IMR-90 (cell line): Measurements from ENCODE around the gene ACSL6. TPM values are rescaled to one million over a fixed set of nuclear protein-coding genes. Genes with fewer than 3 reads are reported as not detected.

Experiments used
- ATAC-seq: fragments of 200-7000 bp; cut with Tn5 transposase; 2 replicates; pipeline ENCODE4 v1.9.1; 2020; ENCODE audit warnings: low read depth, mild to moderate bottlenecking, moderate library complexity
- BruUV-seq: library from RNA; stranded (reverse); fragments of 400-500 nt; replicated peaks from 2 replicates; lab custom pipeline; 2021; lab: Mats Ljungman, UMichigan
- CTCF ChIA-PET: fragments of 300-600 bp; formaldehyde crosslinking; extraction: SDS; loops from one replicate; lab custom pipeline; 2021; ENCODE audit warnings: antibody characterized with exemption; lab: Yijun Ruan, JAX
- POLR2A ChIA-PET: fragments of 300-600 bp; sonication (Branson Sonifier 250); formaldehyde crosslinking; loops from one replicate; lab custom pipeline; 2022; ENCODE audit warnings: antibody characterized with exemption; ENCODE audit not compliant: unreplicated experiment; lab: Charles Lee
- DNase-seq: peaks from one replicate; pipeline ENCODE4 v3.0.0; 2013
- H2AFZ ChIP-seq: replicated peaks from 2 replicates; pipeline ENCODE3; 2013; ENCODE audit warnings: low read length, mild to moderate bottlenecking; ENCODE audit not compliant: poor library complexity
- H2AK5ac ChIP-seq: 2 replicates; pipeline ENCODE4 v1.6.1; 2013; ENCODE audit warnings: low read depth, low read length, inconsistent platforms
- H2AK9ac ChIP-seq: replicated peaks from 2 replicates; pipeline ENCODE3; 2013; ENCODE audit warnings: mild to moderate bottlenecking, low read depth, low read length, moderate library complexity; ENCODE audit not compliant: poor library complexity
- H2BK120ac ChIP-seq: 2 replicates; pipeline ENCODE4 v1.6.1; 2013; ENCODE audit warnings: low read depth, low read length, inconsistent platforms
- H2BK15ac ChIP-seq: 3 replicates; pipeline ENCODE4 v1.6.1; 2013; ENCODE audit warnings: low read depth, low read length, inconsistent platforms
- H2BK20ac ChIP-seq: 2 replicates; pipeline ENCODE4 v1.6.1; 2013; ENCODE audit warnings: low read depth, mild to moderate bottlenecking, inconsistent platforms, low read length, moderate library complexity
- H2BK5ac ChIP-seq: 2 replicates; pipeline ENCODE4 v1.6.1; 2013; ENCODE audit warnings: mild to moderate bottlenecking, low read depth, low read length, inconsistent platforms; ENCODE audit not compliant: poor library complexity, severe bottlenecking
- H3K14ac ChIP-seq: replicated peaks from 2 replicates; pipeline ENCODE4 v1.6.1; 2013; ENCODE audit warnings: low read depth, low read length, inconsistent platforms
- H3K18ac ChIP-seq: 2 replicates; pipeline ENCODE4 v1.6.1; 2013; ENCODE audit warnings: low read depth, low read length, control low read depth
- H3K23ac ChIP-seq: 2 replicates; pipeline ENCODE4 v1.6.1; 2013; ENCODE audit warnings: low read depth, low read length, inconsistent platforms
- H3K27ac ChIP-seq: 2 replicates; pipeline ENCODE4 v1.5.1; 2013; ENCODE audit warnings: mild to moderate bottlenecking, control low read depth, low read length; ENCODE audit not compliant: insufficient read depth
- H3K27me3 ChIP-seq: 2 replicates; pipeline ENCODE4 v1.6.1; 2013; ENCODE audit warnings: low read length; ENCODE audit not compliant: control insufficient read depth, insufficient read depth
- H3K36me3 ChIP-seq: 2 replicates; pipeline ENCODE4 v1.6.1; 2013; ENCODE audit warnings: low read length, mixed read lengths; ENCODE audit not compliant: control insufficient read depth, insufficient read depth
- H3K4ac ChIP-seq: 2 replicates; pipeline ENCODE4 v1.6.1; 2013; ENCODE audit warnings: low read depth, low read length, inconsistent platforms
- H3K4me1 ChIP-seq: 2 replicates; pipeline ENCODE4 v1.6.1; 2013; ENCODE audit warnings: low read length, mixed read lengths; ENCODE audit not compliant: control insufficient read depth, insufficient read depth
- H3K4me2 ChIP-seq: 2 replicates; pipeline ENCODE4 v1.6.1; 2013; ENCODE audit warnings: low read depth, mild to moderate bottlenecking, control low read depth, low read length, moderate library complexity
- H3K4me3 ChIP-seq: 2 replicates; pipeline ENCODE4 v1.5.1; 2013; ENCODE audit warnings: low read depth, mild to moderate bottlenecking, control low read depth, low read length, moderate library complexity; ENCODE audit not compliant: insufficient read depth
- H3K56ac ChIP-seq: 2 replicates; pipeline ENCODE4 v1.6.1; 2013; ENCODE audit warnings: low read length, inconsistent platforms; ENCODE audit not compliant: insufficient read depth; ENCODE audit errors: extremely low read depth
- H3K79me1 ChIP-seq, 2 experiments: 2 replicates each; pipeline ENCODE4 v1.6.1; 2013; ENCODE audit warnings: low read length in 2 of 2, inconsistent platforms in 1 of 2, low read depth in 1 of 2
- H3K9ac ChIP-seq: 2 replicates; pipeline ENCODE4 v1.6.1; 2013; ENCODE audit warnings: low read depth, low read length, control low read depth
- H3K9me1 ChIP-seq: 2 replicates; pipeline ENCODE4 v1.6.1; 2013; ENCODE audit warnings: low read length, inconsistent platforms; ENCODE audit not compliant: insufficient read depth
- H3K9me3 ChIP-seq: 2 replicates; pipeline ENCODE4 v1.6.1; 2013; ENCODE audit warnings: low read length; ENCODE audit not compliant: control insufficient read depth, insufficient read depth
- H4K20me1 ChIP-seq: 2 replicates; pipeline ENCODE4 v1.6.1; 2013; ENCODE audit warnings: low read length, inconsistent platforms; ENCODE audit not compliant: insufficient read depth
- H4K5ac ChIP-seq: 2 replicates; pipeline ENCODE4 v1.6.1; 2013; ENCODE audit warnings: mild to moderate bottlenecking, low read depth, low read length, control low read depth
- H4K8ac ChIP-seq, 2 experiments: 2 replicates each; pipeline ENCODE4 v1.6.1; 2013; ENCODE audit warnings: low read depth in 2 of 2, low read length in 2 of 2, control low read depth in 1 of 2, inconsistent platforms in 1 of 2
- H4K91ac ChIP-seq: 2 replicates; pipeline ENCODE4 v1.6.1; 2013; ENCODE audit warnings: low read depth, low read length, inconsistent platforms; ENCODE audit not compliant: insufficient read depth
- BHLHE40 ChIP-seq: fragments of 150-350 bp; IDR thresholded peaks from 2 replicates; pipeline ENCODE4 v1.6.1; 2016; ENCODE audit warnings: mild to moderate bottlenecking, low read depth, low read length
- MAFK ChIP-seq: IDR thresholded peaks from 2 replicates; pipeline ENCODE4 v1.6.1; 2012; ENCODE audit warnings: low read depth, low read length, improper control_type of control experiment
- MAZ ChIP-seq: IDR thresholded peaks from 2 replicates; pipeline ENCODE4 v1.6.1; 2012; ENCODE audit warnings: low read depth, mild to moderate bottlenecking, low read length, improper control_type of control experiment, moderate library complexity, borderline replicate concordance
- MXI1 ChIP-seq: IDR thresholded peaks from 2 replicates; pipeline ENCODE4 v1.6.1; 2012; ENCODE audit warnings: low read depth, mild to moderate bottlenecking, low read length, moderate library complexity, borderline replicate concordance
- NFE2L2 ChIP-seq: fragments of 150-350 bp; IDR thresholded peaks from 2 replicates; pipeline ENCODE4 v1.6.1; 2016; ENCODE audit warnings: low read depth, mild to moderate bottlenecking, low read length
- WGBS, 2 experiments: methylation state at CpG; one replicate each; pipeline versions ENCODE4 v1.1.5 to v1.1.7; 2013; ENCODE audit warnings: missing lambda C conversion rate in 2 of 2; ENCODE audit not compliant: insufficient read length in 1 of 2; ENCODE audit errors: extremely low coverage in 2 of 2; 5-methylcytosine and 5-hydroxymethylcytosine counted together
- dilution Hi-C: fragments of 300-500 bp; cut with HindIII; formaldehyde crosslinking; loops from one replicate; pipeline ENCODE4 v1.14.3; 2018; ENCODE audit warnings: low sequenced_read_pairs; ENCODE audit not compliant: unreplicated experiment
- in situ Hi-C: fragments of 300-500 bp; cut with MboI; formaldehyde crosslinking; loops from 3 replicates; pipeline ENCODE4 v1.14.3; 2019; ENCODE audit warnings: low sequenced_read_pairs, inconsistent platforms, mixed read lengths
- intact Hi-C: fragments of 100-400 bp; cut with micrococcal nuclease; formaldehyde crosslinking; loops from 2 replicates; pipeline ENCODE4 v1.10.0; 2022
- polyA plus RNA-seq, 3 experiments: library from polyadenylated mRNA; depleted of rRNA; stranded (reverse); fragments of >200 nt; gene quantifications; 2 replicates each; pipeline ENCODE4 v1.2.3, GENCODE V29; 2012; ENCODE audit warnings: low replicate concordance in 1 of 3
- total RNA-seq: library from RNA; depleted of rRNA; stranded (reverse); fragments of >200 nt; gene quantifications from 2 replicates; pipeline ENCODE4 v1.2.3, GENCODE V29; 2012

Gene ACSL6
- total and polyA plus RNA-seq, 2 of the 4 experiments (the other 2 are of a cell fraction) = not detected

GRCh38 chr5:131957721-131958441, 53.6 kb downstream of the ACSL6 start:
- H3K18ac ChIP-seq = no peak overlapping the region
- H3K79me1 ChIP-seq = no peaks in the 10 kb centered on the region
- no TSS peak for BruUV-seq
- TF ChIP-seq MXI1 (no peak), MAZ (no peak), BHLHE40 (no peak), NFE2L2 (no peak), MAFK (no peak)
- H3K9ac ChIP-seq = no peak overlapping the region
- H2BK20ac ChIP-seq = no peak overlapping the region
- H3K4me1 ChIP-seq = no peaks in the 10 kb centered on the region
- H3K4ac ChIP-seq = no peak overlapping the region
- no peak overlapping the region for H2AK9ac ChIP-seq
- no peak overlapping the region for H3K27ac ChIP-seq
- no peak for DNase-seq
- no peak overlapping the region for H2AFZ ChIP-seq
- H3K23ac ChIP-seq = no peak overlapping the region
- H3K14ac ChIP-seq = no peak overlapping the region
- 100% methylated on average over 1 of the region's 8 CpGs; no CpG with 5 or more reads in 1 of the 2 experiments for WGBS, 2 experiments
- H3K36me3 ChIP-seq = no peaks in the 10 kb centered on the region
- no peak overlapping the region for H2AK5ac ChIP-seq
- H3K4me3 ChIP-seq = no peak overlapping the region
- no peaks in the 10 kb centered on the region for H3K9me3 ChIP-seq
- no peak overlapping the region for H2BK120ac ChIP-seq
- in situ Hi-C loops (no loop called here), dilution Hi-C loops (no loop called here), intact Hi-C loops (no loop called here)
- no peak overlapping the region for H3K56ac ChIP-seq
- H3K9me1 ChIP-seq = no peaks in the 10 kb centered on the region
- ChIA-PET POLR2A (no interaction called here), CTCF (no interaction called here)
- H4K91ac ChIP-seq = no peak overlapping the region
- H2BK5ac ChIP-seq = no peak overlapping the region
- H4K5ac ChIP-seq = no peak overlapping the region
- H2BK15ac ChIP-seq = no peak overlapping the region
- no peak overlapping the region for H3K4me2 ChIP-seq
- no peak for ATAC-seq
- no peaks in the 10 kb centered on the region for H4K20me1 ChIP-seq
- peaks cover 2% of the 10 kb centered on the region; the same call in 1 of the 2 replicates for H3K27me3 ChIP-seq
- H4K8ac ChIP-seq = no peak overlapping the region
